ENCODE results near the gene MORC4. TPM values are rescaled to one million over a fixed set of nuclear protein-coding genes. Genes with fewer than 3 reads are reported as not detected.

MORC4 gene
- total and polyA plus RNA-seq, 11 donors = 1.0 to 6.5 (median 2.8) TPM

GRCh38 chrX:106935175-106935574 is 64.8 kb downstream of the MORC4 start:
- Histone ChIP-seq H3K4me1 (peaks cover 0 to 6% (median 0%) of the 10 kb centered on the region in 12 donors), H3K27ac (no peak overlapping the region), H3K36me3 (peaks cover 0 to under 1% (median 0%) of the 10 kb centered on the region in 9 donors), H3K9me3 (no peaks in the 10 kb centered on the region), H3K27me3 (no peaks in the 10 kb centered on the region), H3K4me3 (no peak overlapping the region)
- ATAC-seq = no peak
- no peak for DNase-seq
- WGBS, 4 donors = 33 to 56% (median 51%) methylated on average over 4 of the region's 4 CpGs
- intact Hi-C loops (cut with DNase I) = no loop called here
- TF ChIP-seq CTCF (IDR thresholded peaks at IDR 0.05) = no peak
- TF ChIP-seq POLR2A (IDR thresholded peaks at IDR 0.05) = no peak

- Histone ChIP-seq H3K27ac (peak overlapping the region in 1 of 12 donors; percentile 42), H3K36me3 (no peaks in the 10 kb centered on the region), H3K9me3 (no peaks in the 10 kb centered on the region), H3K27me3 (no peaks in the 10 kb centered on the region), H3K4me1 (peaks cover 0 to 6% (median 0%) of the 10 kb centered on the region in 12 donors), H3K4me3 (no peak overlapping the region)
- intact Hi-C loops (cut with DNase I) = no loop called here
- ATAC-seq = peak in 3 of 4 donors; percentile 39 to 53 (median 41)
- DNase-seq = peak in 1 of 5 donors; percentile 32
- 3 to 33% (median 15%) methylated on average over 3 of the region's 3 CpGs for WGBS, 4 donors
- TF ChIP-seq POLR2A (IDR thresholded peaks at IDR 0.05) = no peak
- no peak for TF ChIP-seq CTCF (IDR thresholded peaks at IDR 0.05)
These were observed 66.5 kb downstream of the MORC4 start for GRCh38 chrX:106933538-106933961.

GRCh38 chrX:106932960-106933537 is 67.0 kb downstream of the MORC4 start:
- ATAC-seq = peak in 2 of 4 donors; percentile 30 to 42

More at GRCh38 chrX:106932960-106933537, 67.0 kb downstream of the MORC4 start:
- no peak overlapping the region for H3K4me3 ChIP-seq
- TF ChIP-seq POLR2A (IDR thresholded peaks at IDR 0.05) (no peak), CTCF (IDR thresholded peaks at IDR 0.05) (no peak)
- H3K9me3 ChIP-seq = no peaks in the 10 kb centered on the region
- no peaks in the 10 kb centered on the region for H3K27me3 ChIP-seq
- H3K4me1 ChIP-seq = peaks cover 0 to 6% (median 0%) of the 10 kb centered on the region in 12 donors
- peak overlapping the region in 1 of 12 donors; percentile 42 for H3K27ac ChIP-seq
- DNase-seq = no peak
- intact Hi-C loops (cut with DNase I) = no loop called here
- no peaks in the 10 kb centered on the region for H3K36me3 ChIP-seq
- WGBS, 4 donors = 54 to 70% (median 57%) methylated on average over 6 of the region's 6 CpGs

Data from heart left ventricle (tissue), 16 donors.